Measurements from ENCODE around the gene CLDN14.

The CLDN14 gene

GRCh38 chr21:36461277-36461917, 18.5 kb downstream of the CLDN14 start:
- DNase-seq (ENCODE audit: low read depth) = no peak
- TF ChIP-seq POLR2A (IDR thresholded peaks at IDR 0.05; ENCODE audit: extremely low read depth, insufficient read length) (no peak), MYC (IDR thresholded peaks at IDR 0.05; ENCODE audit: low read depth, low read length) (no peak), MAX (IDR thresholded peaks at IDR 0.05; ENCODE audit: low read depth, low read length) (no peak)
- TF ChIP-seq, protein P1, sequence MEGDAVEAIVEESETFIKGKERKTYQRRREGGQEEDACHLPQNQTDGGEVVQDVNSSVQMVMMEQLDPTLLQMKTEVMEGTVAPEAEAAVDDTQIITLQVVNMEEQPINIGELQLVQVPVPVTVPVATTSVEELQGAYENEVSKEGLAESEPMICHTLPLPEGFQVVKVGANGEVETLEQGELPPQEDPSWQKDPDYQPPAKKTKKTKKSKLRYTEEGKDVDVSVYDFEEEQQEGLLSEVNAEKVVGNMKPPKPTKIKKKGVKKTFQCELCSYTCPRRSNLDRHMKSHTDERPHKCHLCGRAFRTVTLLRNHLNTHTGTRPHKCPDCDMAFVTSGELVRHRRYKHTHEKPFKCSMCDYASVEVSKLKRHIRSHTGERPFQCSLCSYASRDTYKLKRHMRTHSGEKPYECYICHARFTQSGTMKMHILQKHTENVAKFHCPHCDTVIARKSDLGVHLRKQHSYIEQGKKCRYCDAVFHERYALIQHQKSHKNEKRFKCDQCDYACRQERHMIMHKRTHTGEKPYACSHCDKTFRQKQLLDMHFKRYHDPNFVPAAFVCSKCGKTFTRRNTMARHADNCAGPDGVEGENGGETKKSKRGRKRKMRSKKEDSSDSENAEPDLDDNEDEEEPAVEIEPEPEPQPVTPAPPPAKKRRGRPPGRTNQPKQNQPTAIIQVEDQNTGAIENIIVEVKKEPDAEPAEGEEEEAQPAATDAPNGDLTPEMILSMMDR (IDR thresholded peaks at IDR 0.05; ENCODE audit: low read depth, low read length) = no peak
- H3K4me3 ChIP-seq (ENCODE audit: low read depth, low read length) = no peak overlapping the region

GRCh38 chr21:36460866-36461265, 19.1 kb downstream of the CLDN14 start:
- TF ChIP-seq MYC (IDR thresholded peaks at IDR 0.05; ENCODE audit: low read depth, low read length) = no peak
- TF ChIP-seq MAX (IDR thresholded peaks at IDR 0.05; ENCODE audit: low read depth, low read length) = no peak
- TF ChIP-seq, protein P1 (IDR thresholded peaks at IDR 0.05; ENCODE audit: low read depth, low read length) = no peak
- no peak for TF ChIP-seq POLR2A (IDR thresholded peaks at IDR 0.05; ENCODE audit: extremely low read depth, insufficient read length)
- DNase-seq (ENCODE audit: low read depth) = no peak

GRCh38 chr21:36459098-36459497, 20.8 kb downstream of the CLDN14 start:
- TF ChIP-seq MYC (IDR thresholded peaks at IDR 0.05; ENCODE audit: low read depth, low read length) (no peak), POLR2A (IDR thresholded peaks at IDR 0.05; ENCODE audit: extremely low read depth, insufficient read length) (no peak)
- TF ChIP-seq, protein P1 (IDR thresholded peaks at IDR 0.05; ENCODE audit: low read depth, low read length) = no peak
- no peak overlapping the region for H3K4me3 ChIP-seq (ENCODE audit: low read depth, low read length)
- DNase-seq (ENCODE audit: low read depth) = no peak

More at GRCh38 chr21:36460866-36461265, 19.1 kb downstream of the CLDN14 start:
- H3K4me3 ChIP-seq (ENCODE audit: low read depth, low read length) = no peak overlapping the region

DNA sequence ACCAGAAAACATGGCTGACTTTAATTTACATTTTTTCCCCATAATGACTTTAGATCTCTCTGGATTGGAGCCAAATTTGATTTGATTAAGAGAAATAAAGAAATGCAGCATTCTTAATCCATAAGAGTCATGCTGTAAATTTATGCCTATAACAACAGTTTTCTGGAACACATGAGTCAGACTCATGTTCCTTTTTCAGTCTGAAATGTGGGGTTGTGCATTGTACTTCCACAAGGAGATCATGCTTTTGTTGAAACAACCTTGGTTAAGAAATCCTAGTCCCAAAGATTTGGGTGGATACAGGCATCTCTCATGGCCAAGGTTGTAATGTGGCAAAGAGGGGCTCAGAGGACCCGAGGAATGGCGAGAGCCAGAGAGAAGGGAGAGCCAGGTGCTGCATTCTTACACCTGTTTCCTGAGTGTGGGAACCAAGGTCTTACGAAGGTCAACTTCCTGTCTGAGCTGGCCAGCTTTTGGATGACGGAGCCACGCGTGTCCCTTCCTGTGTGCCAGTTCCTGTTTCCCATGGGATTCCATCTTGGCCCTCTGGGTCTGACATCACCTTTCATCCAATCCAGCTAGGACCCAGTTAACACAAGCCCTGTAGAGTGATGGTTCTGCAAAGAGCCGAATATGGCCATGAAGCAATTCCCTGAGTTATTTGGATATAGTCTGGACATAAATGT, 23.1 kb downstream of the CLDN14 start:
- no peak for DNase-seq (ENCODE audit: low read depth)
- no peak overlapping the region for H3K4me3 ChIP-seq (ENCODE audit: low read depth, low read length)
- TF ChIP-seq MAX (IDR thresholded peaks at IDR 0.05; ENCODE audit: low read depth, low read length) (no peak), MYC (IDR thresholded peaks at IDR 0.05; ENCODE audit: low read depth, low read length) (no peak), POLR2A (IDR thresholded peaks at IDR 0.05; ENCODE audit: extremely low read depth, insufficient read length) (no peak)
- TF ChIP-seq, protein P1 (IDR thresholded peaks at IDR 0.05; ENCODE audit: low read depth, low read length) = no peak

DNA sequence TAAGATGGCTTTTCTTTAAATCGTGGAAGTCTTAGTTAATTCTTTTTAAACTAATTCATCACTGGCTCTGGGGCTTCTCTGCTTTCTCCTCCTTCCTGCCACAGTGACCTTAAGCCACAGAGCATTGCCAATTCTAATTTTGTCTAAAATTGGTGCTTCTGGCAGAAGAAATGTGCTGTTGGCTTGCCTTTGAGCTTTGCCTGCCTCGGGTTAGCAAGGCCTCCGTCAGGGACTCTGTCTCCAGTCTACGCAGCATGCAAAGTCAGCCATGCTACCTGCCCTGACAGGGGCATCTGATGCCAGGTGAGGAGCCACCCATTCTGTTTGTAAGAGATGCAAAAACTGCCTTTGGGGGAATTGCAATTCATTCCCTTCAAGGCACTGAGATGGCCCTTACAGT, 25.2 kb downstream of the CLDN14 start:
- no peak for DNase-seq (ENCODE audit: low read depth)
- no peak for TF ChIP-seq MYC (IDR thresholded peaks at IDR 0.05; ENCODE audit: low read depth, low read length)
- TF ChIP-seq, protein P1 (IDR thresholded peaks at IDR 0.05; ENCODE audit: low read depth, low read length) = no peak
- no peak for TF ChIP-seq MAX (IDR thresholded peaks at IDR 0.05; ENCODE audit: low read depth, low read length)
- no peak for TF ChIP-seq POLR2A (IDR thresholded peaks at IDR 0.05; ENCODE audit: extremely low read depth, insufficient read length)

More for the DNA sequence above, 25.2 kb downstream of the CLDN14 start:
- no peak overlapping the region for H3K4me3 ChIP-seq (ENCODE audit: low read depth, low read length)

Data from NB4 (cell line).